C4-2B (cell line): ENCODE results near the gene PIBF1.
"Not testable (repeated sequence)": the region's sequence is repeated elsewhere in the genome, so short reads cannot be mapped to it uniquely, and the experiment has no call there.

Experiments used
- H3K27ac ChIP-seq: fragments of 450-650 bp; 2 replicates; pipeline ENCODE4 v1.5.1; 2017
- ZFX ChIP-seq: fragments of 450-650 bp; IDR thresholded peaks from 2 replicates; pipeline ENCODE4 v1.6.1; 2017
- TF ChIP-seq, protein P1 (sequence below): fragments of 450-650 bp; conservative IDR thresholded peaks from 2 replicates; pipeline ENCODE4 v1.5.1; 2017; ENCODE audit warnings: mild to moderate bottlenecking

Gene PIBF1

DNA sequence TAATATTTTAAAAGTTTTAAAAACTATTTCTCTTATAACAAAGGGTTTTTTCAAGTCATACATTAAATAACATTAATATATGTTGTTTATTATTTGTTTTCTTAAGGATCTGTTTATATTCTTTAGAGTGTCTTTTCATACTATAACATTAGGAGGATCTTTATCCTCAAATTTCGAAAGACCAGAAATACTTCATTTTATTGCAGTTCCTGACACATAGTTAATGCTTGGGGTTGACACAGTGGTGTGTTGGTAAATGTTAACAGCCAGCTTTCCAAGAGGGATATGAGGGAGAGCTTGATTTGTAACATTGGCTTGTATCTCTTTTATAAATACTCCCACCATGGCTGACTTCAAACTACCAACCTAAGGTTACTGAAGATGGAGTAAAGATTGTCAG is 150.3 kb downstream of the PIBF1 start:
- TF ChIP-seq, protein P1, sequence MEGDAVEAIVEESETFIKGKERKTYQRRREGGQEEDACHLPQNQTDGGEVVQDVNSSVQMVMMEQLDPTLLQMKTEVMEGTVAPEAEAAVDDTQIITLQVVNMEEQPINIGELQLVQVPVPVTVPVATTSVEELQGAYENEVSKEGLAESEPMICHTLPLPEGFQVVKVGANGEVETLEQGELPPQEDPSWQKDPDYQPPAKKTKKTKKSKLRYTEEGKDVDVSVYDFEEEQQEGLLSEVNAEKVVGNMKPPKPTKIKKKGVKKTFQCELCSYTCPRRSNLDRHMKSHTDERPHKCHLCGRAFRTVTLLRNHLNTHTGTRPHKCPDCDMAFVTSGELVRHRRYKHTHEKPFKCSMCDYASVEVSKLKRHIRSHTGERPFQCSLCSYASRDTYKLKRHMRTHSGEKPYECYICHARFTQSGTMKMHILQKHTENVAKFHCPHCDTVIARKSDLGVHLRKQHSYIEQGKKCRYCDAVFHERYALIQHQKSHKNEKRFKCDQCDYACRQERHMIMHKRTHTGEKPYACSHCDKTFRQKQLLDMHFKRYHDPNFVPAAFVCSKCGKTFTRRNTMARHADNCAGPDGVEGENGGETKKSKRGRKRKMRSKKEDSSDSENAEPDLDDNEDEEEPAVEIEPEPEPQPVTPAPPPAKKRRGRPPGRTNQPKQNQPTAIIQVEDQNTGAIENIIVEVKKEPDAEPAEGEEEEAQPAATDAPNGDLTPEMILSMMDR = no peak
- TF ChIP-seq ZFX = no peak

DNA sequence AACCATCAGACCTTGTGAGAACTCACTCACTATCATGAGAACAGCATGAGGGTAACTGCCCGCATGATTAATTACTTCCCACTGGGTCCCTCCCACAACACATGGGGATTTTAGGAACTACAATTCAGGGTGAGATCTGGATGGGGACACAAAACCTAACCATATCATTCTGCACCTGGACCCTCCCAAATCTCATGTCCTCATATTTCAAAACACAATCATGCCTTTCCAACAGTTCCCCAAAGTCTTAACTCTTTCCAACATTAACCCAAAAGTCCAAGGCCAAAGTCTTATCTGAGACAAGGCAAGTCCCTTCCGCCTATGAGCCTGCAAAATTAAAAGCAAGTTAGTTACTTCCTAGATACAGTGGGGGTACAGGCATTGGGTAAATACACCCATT is 164.3 kb downstream of the PIBF1 start:
- not testable (repeated sequence) for H3K27ac ChIP-seq

More for the DNA sequence above, 150.3 kb downstream of the PIBF1 start:
- H3K27ac ChIP-seq = no peak overlapping the region

DNA sequence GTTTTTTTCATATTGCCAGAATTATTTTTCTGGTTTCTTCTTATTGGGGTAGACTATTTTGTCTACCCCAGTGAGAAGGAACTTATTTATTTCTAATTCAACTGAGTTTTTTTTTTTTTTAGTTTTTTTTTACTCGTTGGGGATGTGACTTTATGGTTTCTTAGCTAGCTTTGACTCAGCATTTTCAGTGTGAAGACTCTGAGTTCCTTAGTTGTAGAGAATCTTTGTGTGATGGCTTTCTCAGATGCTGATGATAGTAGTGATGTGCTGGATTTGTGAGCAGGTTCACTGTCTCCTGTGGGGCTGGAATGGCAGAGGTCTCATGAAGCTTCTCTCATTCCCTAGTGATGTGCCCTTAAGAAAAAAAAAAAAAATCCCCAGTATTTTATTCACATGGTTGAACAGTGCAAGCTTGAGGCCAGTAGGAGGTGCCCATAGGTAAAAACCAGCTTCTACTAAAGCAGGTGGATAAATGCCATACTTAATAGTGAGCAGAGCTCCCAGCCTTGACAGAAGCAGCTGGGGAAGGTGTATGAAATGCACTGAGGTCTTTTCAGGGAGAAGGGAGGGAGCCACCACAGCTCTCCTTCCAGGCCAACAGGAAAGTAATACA is 170.7 kb downstream of the PIBF1 start:
- TF ChIP-seq, protein P1 = no peak
- no peak for TF ChIP-seq ZFX

DNA sequence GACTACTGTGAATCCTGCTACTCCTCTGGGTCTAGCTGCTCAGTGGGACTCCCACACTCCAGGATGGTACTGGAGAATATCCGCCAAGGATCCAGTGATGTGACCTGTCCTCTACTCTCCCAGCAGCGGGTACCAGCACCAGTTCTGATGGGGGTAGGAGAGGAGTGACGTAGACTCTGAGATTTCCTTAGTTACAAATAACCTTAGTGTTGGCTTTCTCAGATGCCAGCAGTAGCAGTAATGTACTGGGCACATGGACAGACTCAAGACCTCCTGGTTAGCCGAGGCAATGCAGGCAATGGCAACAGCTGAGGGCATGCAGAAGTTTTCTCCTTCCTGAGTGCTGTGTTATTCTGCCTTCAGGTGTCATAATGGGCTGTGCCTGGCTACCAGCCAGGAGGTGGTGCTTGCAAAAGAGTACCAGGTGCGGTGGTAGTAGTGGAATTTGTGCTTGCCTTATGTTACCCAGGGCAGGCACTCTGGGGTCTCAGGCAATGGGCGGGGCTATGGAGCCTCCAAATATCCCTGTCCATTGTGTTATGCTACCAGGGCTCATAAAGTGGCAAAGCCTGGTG is 171.5 kb downstream of the PIBF1 start:
- TF ChIP-seq, protein P1 = no peak
- TF ChIP-seq ZFX = no peak
- no peak overlapping the region for H3K27ac ChIP-seq

More for the DNA sequence above, 170.7 kb downstream of the PIBF1 start:
- no peak overlapping the region for H3K27ac ChIP-seq

DNA sequence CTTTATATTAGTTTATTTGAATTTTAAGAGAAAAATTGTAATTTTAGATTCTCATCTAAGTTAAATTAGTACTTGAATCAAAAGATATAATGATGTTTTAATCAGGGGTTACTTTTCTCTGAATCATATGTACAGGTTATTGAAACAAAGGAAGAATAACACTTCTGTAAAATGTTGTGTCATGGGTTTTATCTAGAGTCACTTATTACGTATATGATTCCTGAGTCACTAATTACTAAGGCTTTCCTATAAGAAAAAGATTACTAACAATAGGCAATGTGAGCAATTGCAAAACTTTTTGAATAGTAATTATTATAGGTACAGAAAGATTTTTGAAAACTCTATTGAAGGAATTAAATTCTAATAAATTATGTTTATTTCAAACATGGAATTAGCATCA is 177.7 kb downstream of the PIBF1 start:
- no peak for TF ChIP-seq ZFX
- TF ChIP-seq, protein P1 = no peak
- H3K27ac ChIP-seq = no peak overlapping the region

DNA sequence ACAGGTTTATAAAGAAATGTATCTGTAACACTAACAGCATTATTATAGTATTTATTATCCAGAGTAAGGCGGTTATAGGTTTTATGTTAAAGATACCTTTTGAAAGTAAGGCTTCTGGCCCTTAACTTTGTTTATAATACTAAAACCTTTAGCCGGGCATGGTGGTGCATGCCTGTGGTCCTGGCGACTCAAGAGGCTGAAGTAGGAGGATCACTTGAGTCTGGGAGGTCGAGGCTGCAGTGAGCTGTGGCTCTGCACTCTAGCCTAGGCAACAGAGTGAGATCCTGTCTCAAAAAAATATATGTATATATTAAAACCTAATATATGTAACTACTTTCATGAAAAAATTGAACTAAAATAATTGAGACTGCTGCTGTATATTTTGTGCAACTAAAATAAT is 178.2 kb downstream of the PIBF1 start:
- TF ChIP-seq, protein P1 = no peak
- no peak for TF ChIP-seq ZFX
- H3K27ac ChIP-seq = no peak overlapping the region; the same call in 1 of the 2 replicates

DNA sequence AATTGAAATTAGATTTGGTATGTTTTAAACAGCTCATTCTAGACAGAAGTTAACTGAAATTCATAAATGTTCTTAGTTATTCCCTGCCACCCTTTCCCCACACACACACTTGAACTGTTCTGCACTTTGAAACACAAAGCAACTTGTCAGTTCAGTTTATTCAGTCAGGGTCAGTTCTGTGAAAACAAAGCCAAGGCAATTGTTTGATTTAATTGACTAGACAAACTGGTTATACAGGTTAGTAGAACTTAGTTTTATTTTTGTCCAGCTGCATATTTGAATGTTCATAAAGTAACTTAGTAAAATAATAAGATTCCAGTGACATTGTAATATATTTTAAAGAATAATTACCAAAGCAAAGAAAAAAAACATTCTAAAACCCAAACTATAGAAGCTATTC is 178.6 kb downstream of the PIBF1 start:
- no peak overlapping the region for H3K27ac ChIP-seq
- TF ChIP-seq ZFX = no peak
- TF ChIP-seq, protein P1 = no peak

DNA sequence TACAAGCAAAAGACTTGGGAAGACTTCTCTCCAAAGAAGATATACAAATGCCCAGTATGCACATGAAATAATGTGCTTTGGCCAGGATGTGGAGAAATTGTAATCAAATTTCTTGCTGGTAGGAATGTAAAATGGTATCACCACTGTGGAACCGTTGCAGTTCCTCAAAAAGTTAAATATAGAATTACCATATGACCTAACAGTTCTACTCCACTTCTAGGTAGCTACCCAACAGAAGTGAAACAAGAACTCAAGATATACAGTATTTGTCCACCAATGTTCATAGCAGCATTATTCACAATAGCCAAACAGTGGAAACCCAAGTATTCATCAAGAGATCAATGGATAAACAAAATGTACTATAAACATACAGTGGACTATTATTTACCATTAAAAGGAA is 181.8 kb downstream of the PIBF1 start:
- no peak overlapping the region for H3K27ac ChIP-seq
- TF ChIP-seq ZFX = no peak
- TF ChIP-seq, protein P1 = no peak
